ENCODE measurements around the gene CFAP47.
"Not testable (repeated sequence)": the region's sequence is repeated elsewhere in the genome, so short reads cannot be mapped to it uniquely, and the experiment has no call there.

CFAP47 gene

DNA sequence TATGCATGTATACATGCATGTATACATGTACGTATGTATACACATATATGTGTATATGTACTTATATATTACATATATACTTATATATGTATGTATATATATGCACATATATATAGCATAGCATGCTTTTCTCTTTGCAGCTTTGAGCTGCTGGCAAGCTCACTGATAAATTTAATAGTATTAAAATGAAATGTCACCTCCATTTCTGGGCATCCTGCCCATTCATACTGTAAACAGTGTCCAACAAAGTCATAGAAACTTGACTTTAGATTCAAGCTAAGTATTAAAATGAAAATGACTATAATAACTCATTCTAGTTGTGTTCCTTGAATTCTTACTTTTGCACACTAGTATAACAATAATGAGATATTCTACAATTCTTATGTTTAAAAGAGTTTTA is 163.7 kb downstream of the CFAP47 start:
- H4K91ac ChIP-seq (ENCODE audit: low read depth, low read length, poor library complexity) = no peak overlapping the region
- no peaks in the 10 kb centered on the region for H3K36me3 ChIP-seq (replicated peaks in 1 of 2; ENCODE audit: control insufficient read depth in 2 of 2, insufficient read depth in 2 of 2, low read length in 2 of 2)
- no peak overlapping the region for H3K18ac ChIP-seq (ENCODE audit: low read length)
- H3K27ac ChIP-seq (replicated peaks; ENCODE audit: low read length) = no peak overlapping the region
- no peaks in the 10 kb centered on the region for H3K27me3 ChIP-seq (ENCODE audit: control insufficient read depth in 3 of 3, insufficient read depth in 3 of 3, low read depth in 1 of 3, low read length in 3 of 3)
- no peak overlapping the region for H3K4me3 ChIP-seq (ENCODE audit: low read length in 2 of 2)
- H3K9ac ChIP-seq (ENCODE audit: low read depth, low read length, poor library complexity) = no peak overlapping the region
- H3K9me3 ChIP-seq (replicated peaks in 1 of 2; ENCODE audit: control insufficient read depth in 2 of 2, insufficient read depth in 1 of 2, low read depth in 1 of 2, low read length in 2 of 2) = no peaks in the 10 kb centered on the region
- no peak overlapping the region for H2BK15ac ChIP-seq (ENCODE audit: low read length)
- H2BK120ac ChIP-seq (ENCODE audit: low read depth, low read length) = no peak overlapping the region
- H3K4ac ChIP-seq (ENCODE audit: low read length) = no peak overlapping the region
- no peaks in the 10 kb centered on the region for H3K4me1 ChIP-seq (ENCODE audit: control insufficient read depth in 2 of 2, insufficient read depth in 1 of 2, low read depth in 1 of 2, low read length in 2 of 2)
- no peak overlapping the region for H2AFZ ChIP-seq (ENCODE audit: low read length)
- WGBS, 2 donors (ENCODE audit: extremely low coverage in 2 of 2, insufficient read length in 2 of 2, insufficient replicate concordance in 1 of 2) = no CpG with 5 or more reads among the region's 1 CpG
- H3K79me1 ChIP-seq (ENCODE audit: low read depth, low read length) = no peaks in the 10 kb centered on the region
- H2BK5ac ChIP-seq (ENCODE audit: low read length) = no peak overlapping the region
- no peak overlapping the region for H2BK12ac ChIP-seq (ENCODE audit: low read length)
- H4K8ac ChIP-seq (ENCODE audit: low read depth, low read length) = no peak overlapping the region
- H3K23ac ChIP-seq (ENCODE audit: low read depth, low read length, poor library complexity) = no peak overlapping the region
- no peak overlapping the region for H3K14ac ChIP-seq (ENCODE audit: low read length)
- DNase-seq (ENCODE audit: low spot score) = no peak
- H3K4me2 ChIP-seq (ENCODE audit: insufficient read depth, low read length, poor library complexity, severe bottlenecking) = no peak overlapping the region
- no peak overlapping the region for H2AK5ac ChIP-seq (ENCODE audit: low read depth, low read length)

- Histone ChIP-seq H3K18ac (ENCODE audit: low read length) (no peak overlapping the region), H2BK12ac (ENCODE audit: low read length) (no peak overlapping the region), H2BK5ac (ENCODE audit: low read length) (no peak overlapping the region), H2AK5ac (ENCODE audit: low read depth, low read length) (no peak overlapping the region), H3K4me1 (ENCODE audit: control insufficient read depth in 2 of 2, insufficient read depth in 1 of 2, low read depth in 1 of 2, low read length in 2 of 2) (no peaks in the 10 kb centered on the region), H3K9me3 (replicated peaks in 1 of 2; ENCODE audit: control insufficient read depth in 2 of 2, insufficient read depth in 1 of 2, low read depth in 1 of 2, low read length in 2 of 2) (no peaks in the 10 kb centered on the region), H3K23ac (ENCODE audit: low read depth, low read length, poor library complexity) (no peak overlapping the region), H2AFZ (ENCODE audit: low read length) (no peak overlapping the region), H3K36me3 (replicated peaks in 1 of 2; ENCODE audit: control insufficient read depth in 2 of 2, insufficient read depth in 2 of 2, low read length in 2 of 2) (no peaks in the 10 kb centered on the region), H3K9ac (ENCODE audit: low read depth, low read length, poor library complexity) (no peak overlapping the region), H2BK15ac (ENCODE audit: low read length) (no peak overlapping the region), H3K79me1 (ENCODE audit: low read depth, low read length) (no peaks in the 10 kb centered on the region), H3K4me2 (ENCODE audit: insufficient read depth, low read length, poor library complexity, severe bottlenecking) (no peak overlapping the region), H3K27ac (replicated peaks; ENCODE audit: low read length) (no peak overlapping the region), H3K4ac (ENCODE audit: low read length) (no peak overlapping the region), H3K14ac (ENCODE audit: low read length) (no peak overlapping the region), H4K8ac (ENCODE audit: low read depth, low read length) (no peak overlapping the region), H3K27me3 (ENCODE audit: control insufficient read depth in 3 of 3, insufficient read depth in 3 of 3, low read depth in 1 of 3, low read length in 3 of 3) (no peaks in the 10 kb centered on the region), H3K4me3 (ENCODE audit: low read length in 2 of 2) (no peak overlapping the region), H4K91ac (ENCODE audit: low read depth, low read length, poor library complexity) (no peak overlapping the region), H2BK120ac (ENCODE audit: low read depth, low read length) (no peak overlapping the region)
- no peak for DNase-seq (ENCODE audit: low spot score)
- WGBS, 2 donors (ENCODE audit: extremely low coverage in 2 of 2, insufficient read length in 2 of 2, insufficient replicate concordance in 1 of 2) = no CpG with 5 or more reads among the region's 2 CpGs
Measured at GRCh38 chrX:36087366-36087765, 167.8 kb downstream of the CFAP47 start.

- not testable (repeated sequence) for H3K36me3 ChIP-seq (replicated peaks in 1 of 2; ENCODE audit: control insufficient read depth in 2 of 2, insufficient read depth in 2 of 2, low read length in 2 of 2); H4K91ac ChIP-seq (ENCODE audit: low read depth, low read length, poor library complexity); H3K79me1 ChIP-seq (ENCODE audit: low read depth, low read length); H3K14ac ChIP-seq (ENCODE audit: low read length); H3K23ac ChIP-seq (ENCODE audit: low read depth, low read length, poor library complexity); H2BK5ac ChIP-seq (ENCODE audit: low read length); H3K18ac ChIP-seq (ENCODE audit: low read length); H3K4me3 ChIP-seq (ENCODE audit: low read length in 2 of 2); H4K8ac ChIP-seq (ENCODE audit: low read depth, low read length); H3K9ac ChIP-seq (ENCODE audit: low read depth, low read length, poor library complexity); H3K4ac ChIP-seq (ENCODE audit: low read length); H2BK120ac ChIP-seq (ENCODE audit: low read depth, low read length); H2AK5ac ChIP-seq (ENCODE audit: low read depth, low read length); H3K27me3 ChIP-seq (ENCODE audit: control insufficient read depth in 3 of 3, insufficient read depth in 3 of 3, low read depth in 1 of 3, low read length in 3 of 3); H3K4me1 ChIP-seq (ENCODE audit: control insufficient read depth in 2 of 2, insufficient read depth in 1 of 2, low read depth in 1 of 2, low read length in 2 of 2); H2BK15ac ChIP-seq (ENCODE audit: low read length); H2BK12ac ChIP-seq (ENCODE audit: low read length); H3K4me2 ChIP-seq (ENCODE audit: insufficient read depth, low read length, poor library complexity, severe bottlenecking); H3K27ac ChIP-seq (replicated peaks; ENCODE audit: low read length); H3K9me3 ChIP-seq (replicated peaks in 1 of 2; ENCODE audit: control insufficient read depth in 2 of 2, insufficient read depth in 1 of 2, low read depth in 1 of 2, low read length in 2 of 2); DNase-seq (ENCODE audit: low spot score); H2AFZ ChIP-seq (ENCODE audit: low read length)
- WGBS, 2 donors (ENCODE audit: extremely low coverage in 2 of 2, insufficient read length in 2 of 2, insufficient replicate concordance in 1 of 2) = no CpG with 5 or more reads among the region's 10 CpGs
Measured at GRCh38 chrX:36088939-36089338, 169.4 kb downstream of the CFAP47 start.

GRCh38 chrX:36102425-36102824 is 182.9 kb downstream of the CFAP47 start:
- Histone ChIP-seq H3K79me1 (ENCODE audit: low read depth, low read length) (no peaks in the 10 kb centered on the region), H2BK15ac (ENCODE audit: low read length) (no peak overlapping the region), H2BK5ac (ENCODE audit: low read length) (no peak overlapping the region), H3K4me1 (ENCODE audit: control insufficient read depth in 2 of 2, insufficient read depth in 1 of 2, low read depth in 1 of 2, low read length in 2 of 2) (no peaks in the 10 kb centered on the region), H2AK5ac (ENCODE audit: low read depth, low read length) (no peak overlapping the region), H3K27ac (replicated peaks; ENCODE audit: low read length) (no peak overlapping the region), H3K23ac (ENCODE audit: low read depth, low read length, poor library complexity) (no peak overlapping the region), H4K91ac (ENCODE audit: low read depth, low read length, poor library complexity) (no peak overlapping the region), H3K9ac (ENCODE audit: low read depth, low read length, poor library complexity) (no peak overlapping the region), H3K4me2 (ENCODE audit: insufficient read depth, low read length, poor library complexity, severe bottlenecking) (no peak overlapping the region), H3K36me3 (replicated peaks in 1 of 2; ENCODE audit: control insufficient read depth in 2 of 2, insufficient read depth in 2 of 2, low read length in 2 of 2) (no peaks in the 10 kb centered on the region), H3K14ac (ENCODE audit: low read length) (no peak overlapping the region), H3K4ac (ENCODE audit: low read length) (no peak overlapping the region), H3K27me3 (ENCODE audit: control insufficient read depth in 3 of 3, insufficient read depth in 3 of 3, low read depth in 1 of 3, low read length in 3 of 3) (no peaks in the 10 kb centered on the region), H2BK120ac (ENCODE audit: low read depth, low read length) (no peak overlapping the region), H2BK12ac (ENCODE audit: low read length) (no peak overlapping the region), H3K4me3 (ENCODE audit: low read length in 2 of 2) (no peak overlapping the region), H2AFZ (ENCODE audit: low read length) (no peak overlapping the region), H3K18ac (ENCODE audit: low read length) (no peak overlapping the region), H3K9me3 (replicated peaks in 1 of 2; ENCODE audit: control insufficient read depth in 2 of 2, insufficient read depth in 1 of 2, low read depth in 1 of 2, low read length in 2 of 2) (no peaks in the 10 kb centered on the region), H4K8ac (ENCODE audit: low read depth, low read length) (no peak overlapping the region)
- no peak for DNase-seq (ENCODE audit: low spot score)
- WGBS, 2 donors (ENCODE audit: extremely low coverage in 2 of 2, insufficient read length in 2 of 2, insufficient replicate concordance in 1 of 2) = no CpG with 5 or more reads among the region's 2 CpGs
